HepG2 (cell line): ENCODE data around the gene RHBDL3.
"Not testable (repeated sequence)": the region's sequence is repeated elsewhere in the genome, so short reads cannot be mapped to it uniquely, and the experiment has no call there.

Experiments used
- HOXA7 ChIP-seq: sonication (generic); formaldehyde crosslinking; IDR thresholded peaks from 2 replicates; pipeline ENCODE4 v1.8.1; 2022; ENCODE audit warnings: mild to moderate bottlenecking, missing genetic modification reagents, moderate library complexity
- KLF6 ChIP-seq: IDR thresholded peaks from 2 replicates; pipeline ENCODE4 v1.8.0; 2016; ENCODE audit warnings: missing biosample characterization, missing genetic modification reagents
- TAF1 ChIP-seq: sonication (generic); formaldehyde crosslinking; IDR thresholded peaks from 2 replicates; pipeline ENCODE4 v1.4.0; 2020; ENCODE audit warnings: missing genetic modification reagents
- TCF7L2 ChIP-seq: IDR thresholded peaks from 2 replicates; pipeline ENCODE4 v1.6.1; 2011; ENCODE audit warnings: mild to moderate bottlenecking, low read depth, low read length, moderate library complexity
- ZNF180 ChIP-seq: sonication (generic); formaldehyde crosslinking; IDR thresholded peaks from 2 replicates; pipeline ENCODE4 v1.4.0; 2020; ENCODE audit warnings: low read depth, missing genetic modification reagents, borderline replicate concordance
- ZNF792 ChIP-seq: IDR thresholded peaks from 2 replicates; pipeline ENCODE4 v1.6.1; 2016
- ZNF850 ChIP-seq: sonication (generic); formaldehyde crosslinking; conservative IDR thresholded peaks from 2 replicates; pipeline ENCODE4 v1.9.0; 2021; ENCODE audit warnings: mild to moderate bottlenecking, missing genetic modification reagents
- ZSCAN29 ChIP-seq: sonication (generic); formaldehyde crosslinking; conservative IDR thresholded peaks from 2 replicates; pipeline ENCODE4 v1.4.0; 2020; ENCODE audit warnings: mild to moderate bottlenecking, missing genetic modification reagents
- TF ChIP-seq, protein P1 (sequence below), 2 experiments: sonication (generic) in 1 of 2; formaldehyde crosslinking in 1 of 2; IDR thresholded peaks; 2 replicates each; pipeline versions ENCODE4 v1.5.1 to v1.6.1; 2011 to 2020; ENCODE audit warnings: borderline replicate concordance in 1 of 2, low read depth in 1 of 2, low read length in 1 of 2, mild to moderate bottlenecking in 1 of 2, missing genetic modification reagents in 1 of 2, moderate library complexity in 1 of 2
- TF ChIP-seq, protein P2 (sequence below): sonication (generic); formaldehyde crosslinking; IDR thresholded peaks from 2 replicates; pipeline ENCODE4 v1.4.0; 2020; ENCODE audit warnings: missing genetic modification reagents

DNA sequence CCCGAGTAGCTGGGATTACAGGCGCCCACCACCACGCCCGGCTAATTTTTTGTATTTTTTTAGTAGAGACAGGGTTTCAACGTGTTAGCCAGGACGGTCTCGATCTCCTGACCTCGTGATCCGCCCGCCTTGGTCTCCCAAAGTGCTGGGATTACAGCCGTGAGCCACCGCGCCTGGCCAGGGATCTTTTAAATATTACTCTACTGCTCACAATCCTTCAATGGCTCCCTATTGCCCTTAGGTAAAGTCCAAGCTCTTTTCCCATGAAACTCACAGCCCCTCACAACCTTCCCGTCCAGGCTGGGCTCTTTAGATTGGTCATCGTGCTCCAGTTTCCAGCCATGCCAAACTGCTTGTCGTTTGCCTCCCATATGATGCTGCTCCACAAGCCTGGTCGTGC lies 2.1 kb upstream of the RHBDL3 start:
- TF ChIP-seq ZSCAN29 (CRISPR knock-in tag); ZNF792 (CRISPR knock-in tag); ZNF180 (CRISPR knock-in tag); KLF6 (CRISPR knock-in tag); TAF1 (CRISPR knock-in tag); HOXA7 (CRISPR knock-in tag); TCF7L2; ZNF850: not testable (repeated sequence)
- TF ChIP-seq, protein P1, sequence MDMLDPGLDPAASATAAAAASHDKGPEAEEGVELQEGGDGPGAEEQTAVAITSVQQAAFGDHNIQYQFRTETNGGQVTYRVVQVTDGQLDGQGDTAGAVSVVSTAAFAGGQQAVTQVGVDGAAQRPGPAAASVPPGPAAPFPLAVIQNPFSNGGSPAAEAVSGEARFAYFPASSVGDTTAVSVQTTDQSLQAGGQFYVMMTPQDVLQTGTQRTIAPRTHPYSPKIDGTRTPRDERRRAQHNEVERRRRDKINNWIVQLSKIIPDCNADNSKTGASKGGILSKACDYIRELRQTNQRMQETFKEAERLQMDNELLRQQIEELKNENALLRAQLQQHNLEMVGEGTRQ (IDR thresholded peaks at IDR 0.05; ENCODE audit: low read depth, low read length): not testable (repeated sequence)
- TF ChIP-seq, protein P1 (CRISPR knock-in tag; IDR thresholded peaks at IDR 0.05; ENCODE audit: borderline replicate concordance): not testable (repeated sequence)
- TF ChIP-seq, protein P2, sequence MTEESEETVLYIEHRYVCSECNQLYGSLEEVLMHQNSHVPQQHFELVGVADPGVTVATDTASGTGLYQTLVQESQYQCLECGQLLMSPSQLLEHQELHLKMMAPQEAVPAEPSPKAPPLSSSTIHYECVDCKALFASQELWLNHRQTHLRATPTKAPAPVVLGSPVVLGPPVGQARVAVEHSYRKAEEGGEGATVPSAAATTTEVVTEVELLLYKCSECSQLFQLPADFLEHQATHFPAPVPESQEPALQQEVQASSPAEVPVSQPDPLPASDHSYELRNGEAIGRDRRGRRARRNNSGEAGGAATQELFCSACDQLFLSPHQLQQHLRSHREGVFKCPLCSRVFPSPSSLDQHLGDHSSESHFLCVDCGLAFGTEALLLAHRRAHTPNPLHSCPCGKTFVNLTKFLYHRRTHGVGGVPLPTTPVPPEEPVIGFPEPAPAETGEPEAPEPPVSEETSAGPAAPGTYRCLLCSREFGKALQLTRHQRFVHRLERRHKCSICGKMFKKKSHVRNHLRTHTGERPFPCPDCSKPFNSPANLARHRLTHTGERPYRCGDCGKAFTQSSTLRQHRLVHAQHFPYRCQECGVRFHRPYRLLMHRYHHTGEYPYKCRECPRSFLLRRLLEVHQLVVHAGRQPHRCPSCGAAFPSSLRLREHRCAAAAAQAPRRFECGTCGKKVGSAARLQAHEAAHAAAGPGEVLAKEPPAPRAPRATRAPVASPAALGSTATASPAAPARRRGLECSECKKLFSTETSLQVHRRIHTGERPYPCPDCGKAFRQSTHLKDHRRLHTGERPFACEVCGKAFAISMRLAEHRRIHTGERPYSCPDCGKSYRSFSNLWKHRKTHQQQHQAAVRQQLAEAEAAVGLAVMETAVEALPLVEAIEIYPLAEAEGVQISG (CRISPR knock-in tag): not testable (repeated sequence)
